Middle frontal gyrus (tissue), 1 donor: ENCODE results near the gene GNB1L.

Source experiments
- DNase-seq: peaks from one replicate; pipeline ENCODE4 v3.0.0-alpha.2; 2015; ENCODE audit warnings: low spot score; ENCODE audit errors: extremely low spot score

GNB1L gene

GRCh38 chr22:19863571-19863970, 8.9 kb upstream of the GNB1L start:
- DNase-seq: no peak

GRCh38 chr22:19862619-19863246, 8.1 kb upstream of the GNB1L start:
- no peak for DNase-seq

- DNase-seq: no peak
Observed at GRCh38 chr22:19859861-19860510, 5.3 kb upstream of the GNB1L start.

DNA sequence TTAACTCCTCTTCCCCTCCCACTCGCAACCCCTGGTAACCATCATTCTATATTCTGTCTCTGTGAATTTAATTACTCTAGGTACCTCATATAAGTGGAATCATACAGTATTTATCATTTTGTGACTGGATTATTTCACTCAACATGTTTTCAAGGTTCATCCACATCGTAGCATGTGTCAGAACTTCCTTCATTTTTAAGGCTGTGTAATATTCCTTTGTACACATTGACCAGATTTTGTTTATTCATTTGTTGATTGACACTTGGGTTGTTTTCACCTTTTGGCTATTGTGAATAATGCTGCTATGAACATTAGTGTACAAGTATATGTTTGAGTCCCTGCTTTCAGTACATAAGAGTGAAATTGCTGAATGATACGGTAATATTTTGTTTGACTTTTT, 2.7 kb upstream of the GNB1L start:
- no peak for DNase-seq

- DNase-seq: no peak
Observed at GRCh38 chr22:19855504-19856409, 1.1 kb upstream of the GNB1L start.

DNA sequence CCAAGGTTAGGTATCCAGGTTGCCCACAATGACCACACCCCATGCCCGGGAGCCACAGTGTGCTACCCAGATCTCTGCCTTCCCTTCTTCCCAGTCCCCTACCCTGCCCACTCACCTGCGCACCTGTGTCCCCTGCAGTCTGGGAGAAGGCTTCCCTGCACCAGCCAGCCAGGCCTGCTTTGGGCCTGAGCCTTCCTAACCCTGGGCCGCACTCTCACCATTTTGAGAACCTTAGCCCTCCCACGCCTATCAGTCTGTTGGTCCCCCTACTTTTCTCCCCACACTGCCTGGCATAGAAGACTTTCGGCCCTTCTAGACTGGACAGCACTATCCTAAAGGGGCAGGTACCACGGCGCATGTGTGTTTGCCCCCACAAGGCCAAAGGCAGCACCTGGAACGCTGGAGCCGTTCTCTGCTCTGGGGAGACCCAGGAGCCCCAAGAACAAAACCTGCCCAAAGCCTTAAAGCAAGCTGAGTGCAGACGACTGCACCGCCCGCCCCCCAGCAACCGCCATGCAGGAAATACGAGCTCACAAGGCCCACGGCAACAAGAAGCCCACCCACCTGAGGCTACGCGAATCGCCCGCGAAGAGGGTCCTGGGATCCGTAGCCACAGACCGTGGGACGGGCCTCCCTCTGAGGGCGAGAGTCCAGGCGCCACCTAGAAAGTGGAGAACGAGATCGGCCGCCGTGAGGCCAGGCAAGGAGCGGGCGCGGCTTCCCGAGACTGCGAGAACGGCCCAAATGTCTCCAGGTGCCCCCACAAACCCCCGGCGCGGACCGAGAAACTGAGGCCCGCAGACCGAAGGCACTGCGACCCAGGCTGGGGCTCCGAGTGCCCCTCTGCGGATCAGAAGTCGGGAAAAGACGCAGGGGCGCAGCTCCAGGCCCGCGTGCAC, 546 bp downstream of the GNB1L start:
- DNase-seq: no peak

- no peak for DNase-seq
Observed at GRCh38 chr22:19853058-19853878, 1.4 kb downstream of the GNB1L start.

GRCh38 chr22:19852177-19852781, 2.4 kb downstream of the GNB1L start:
- no peak for DNase-seq

DNA sequence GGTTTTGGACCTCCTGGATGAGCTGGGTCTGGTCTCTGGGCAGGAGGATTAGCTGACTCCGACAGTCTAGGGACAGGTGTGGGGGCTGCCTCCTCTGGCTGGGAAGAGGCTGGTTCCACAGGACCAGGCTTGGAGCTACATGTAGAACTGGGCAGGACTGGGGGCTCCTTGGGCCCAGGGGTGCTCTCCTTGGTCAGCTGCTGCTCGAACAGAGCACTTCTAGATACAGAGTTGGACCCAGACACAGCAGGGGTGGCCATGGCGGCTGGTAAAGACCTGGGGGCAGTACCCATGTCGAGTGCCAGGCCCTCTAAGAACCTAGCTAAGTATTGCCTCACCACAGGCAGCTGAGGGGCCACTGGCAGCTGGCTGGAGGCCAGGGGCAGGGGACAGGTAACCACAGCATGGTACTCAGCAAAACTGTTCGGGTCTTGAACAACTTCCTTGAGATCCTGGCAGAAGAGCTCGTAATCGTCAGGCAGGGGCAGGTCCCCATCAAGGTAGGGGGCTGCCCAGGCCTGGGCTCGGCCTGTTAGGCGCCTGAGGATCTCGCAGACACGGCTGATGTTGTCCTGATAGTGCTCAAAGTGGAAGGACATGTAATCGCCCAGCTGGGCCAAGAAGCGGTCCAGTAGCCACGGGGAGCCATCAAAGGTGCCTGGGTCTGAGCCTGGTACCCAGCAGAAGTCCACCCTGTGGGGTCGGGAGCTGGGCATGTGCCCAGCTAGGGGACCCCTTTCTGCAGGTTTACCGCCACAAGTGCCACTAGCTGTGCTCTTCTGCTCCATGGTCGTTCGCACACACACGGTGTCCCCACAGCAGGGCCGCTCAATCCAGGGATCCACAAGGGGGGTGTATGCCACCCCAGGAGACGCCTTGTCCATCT, 3.1 kb downstream of the GNB1L start:
- no peak for DNase-seq

- DNase-seq: no peak
Observed at GRCh38 chr22:19850763-19851109, 3.9 kb downstream of the GNB1L start.

DNA sequence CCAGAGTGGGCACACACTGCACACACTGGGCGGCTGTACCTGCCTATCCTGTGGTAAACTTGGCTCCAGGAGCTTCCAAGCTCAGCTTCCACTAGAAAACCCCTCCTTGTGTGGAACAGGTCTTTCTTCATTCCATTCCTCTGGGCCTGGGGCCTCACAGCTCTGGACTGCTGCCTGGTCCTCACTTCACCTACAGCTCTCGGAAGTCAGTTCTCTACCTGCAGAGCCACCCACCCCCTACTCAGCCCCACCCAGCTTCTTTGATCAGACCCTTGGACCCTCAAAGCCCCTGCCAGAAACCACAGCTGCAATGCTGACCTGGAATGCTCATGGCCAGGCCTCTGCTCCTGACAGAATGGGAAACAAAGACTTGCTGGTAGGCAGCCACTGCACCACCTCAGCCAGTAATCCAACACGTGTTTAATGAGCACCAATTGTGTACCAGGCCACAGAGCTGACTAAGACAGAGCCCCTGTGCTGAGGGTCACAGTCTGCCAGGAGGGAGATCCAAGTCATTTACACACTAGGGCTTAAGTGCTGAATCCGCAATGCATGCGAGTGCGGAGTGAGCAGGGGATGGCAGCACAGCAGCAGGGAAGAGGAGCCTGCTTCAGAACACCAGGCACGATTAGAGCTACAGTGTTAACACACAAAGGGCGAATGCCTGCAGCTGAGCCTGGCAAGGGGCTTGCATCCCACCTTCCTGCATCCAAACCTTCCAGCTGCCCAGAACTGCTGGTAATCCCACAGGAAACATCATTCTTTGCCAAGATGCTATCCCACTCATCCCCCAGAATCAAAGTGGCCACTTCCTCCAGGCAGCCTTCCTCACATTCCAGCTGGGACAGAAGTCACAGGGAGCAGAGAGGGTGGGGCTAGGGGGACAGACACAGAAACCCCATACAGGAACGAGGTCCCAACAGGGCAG, 4.6 kb downstream of the GNB1L start:
- DNase-seq: no peak

GRCh38 chr22:19848298-19849224, 6.1 kb downstream of the GNB1L start:
- no peak for DNase-seq

- DNase-seq: no peak
Observed at GRCh38 chr22:19847345-19847632, 7.4 kb downstream of the GNB1L start.

DNA sequence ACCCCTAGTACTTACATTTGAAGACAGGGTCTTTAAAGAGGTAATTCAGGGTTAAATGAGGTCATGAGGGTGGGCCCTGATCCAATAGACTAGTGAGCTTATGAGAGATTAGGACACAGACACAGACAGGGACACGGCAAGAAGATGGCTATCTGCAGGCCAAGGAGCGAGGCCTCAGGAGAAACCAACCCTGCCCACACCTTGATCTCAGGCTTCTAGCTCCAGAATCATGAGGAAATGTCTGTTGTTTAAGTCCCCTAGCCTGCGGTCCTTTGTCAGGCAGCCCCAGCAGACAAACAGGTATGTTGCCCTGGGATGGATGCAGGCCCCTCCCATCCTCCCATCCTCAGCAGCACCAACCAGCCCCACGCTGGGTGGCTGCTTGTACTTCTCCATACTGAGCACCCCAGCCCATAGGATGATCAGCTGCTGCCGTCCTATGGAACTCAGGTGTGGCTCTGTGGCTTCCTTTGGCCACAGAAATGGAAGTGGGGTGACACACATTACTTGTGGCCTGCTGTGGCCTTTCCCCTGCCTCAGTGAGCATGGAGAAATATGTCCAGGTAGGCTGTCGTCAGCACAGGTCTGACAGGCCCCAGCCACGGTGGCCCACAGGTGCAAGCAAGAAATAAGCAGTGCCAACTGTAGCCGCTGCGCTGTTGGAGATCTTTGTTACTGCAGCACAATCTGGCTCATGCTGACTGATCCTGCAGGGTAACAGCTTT, 7.9 kb downstream of the GNB1L start:
- no peak for DNase-seq

- DNase-seq: no peak
Observed at GRCh38 chr22:19845054-19845722, 9.5 kb downstream of the GNB1L start.
